A549 treated with AZD9567 at 1 μM for 4 hours (cell line): Measurements from ENCODE around the gene C4orf54. TPM values are rescaled to one million over a fixed set of nuclear protein-coding genes. Genes with fewer than 3 reads are reported as not detected.

Experiments
- total RNA-seq: library from RNA; stranded (reverse); fragments of 200-300 nt; extraction: Qiagen RNA extraction; gene quantifications from 5 replicates; pipeline ENCODE4 v1.2.3, GENCODE V29; 2022; ENCODE audit not compliant: insufficient read depth

Gene C4orf54
- 0.01 TPM in 1 of 5 replicates, not detected in the others for total RNA-seq

GRCh38 chr4:99657798-99658197, at the start of gene C4orf54:
Gene C4orf54, minus strand, starts transcription at chr4:99657828. Its CDS starts 3,180 bp downstream, at chr4:99654648.

Other genes with a start within 250 kb of the C4orf54 start
- not detected in 5 replicates for gene ADH7, start 222.5 kb downstream of the C4orf54 start, total RNA-seq
- gene C4orf17, start 146.8 kb downstream of the C4orf54 start, total RNA-seq: not detected in 5 replicates
- gene TRMT10A, start 93.8 kb downstream of the C4orf54 start, total RNA-seq: 3.4 to 4.3 TPM (median 3.8 TPM) in 5 replicates
- 0.02 TPM in 1 of 5 replicates, not detected in the others for gene MTTP, start 83.0 kb downstream of the C4orf54 start, total RNA-seq
- gene DAPP1, start 159.0 kb upstream of the C4orf54 start, total RNA-seq: not detected in 5 replicates
- 28.0 to 31.9 TPM (median 30.1 TPM) in 5 replicates for gene LAMTOR3, start 236.6 kb upstream of the C4orf54 start, total RNA-seq